Neural crest cell (in vitro differentiated cells): ENCODE measurements around the gene CYFIP1. TPM values are rescaled to one million over a fixed set of nuclear protein-coding genes. Genes with fewer than 3 reads are reported as not detected.

ENCODE experiments used
- DNase-seq: peaks from one replicate; pipeline ENCODE4 v3.0.0; 2021; ENCODE audit warnings: low read depth, mixed read lengths, low spot score
- H3K27ac Mint-ChIP-seq: one replicate; pipeline ENCODE4 v1.8.0; 2021; ENCODE audit warnings: mild to moderate bottlenecking, mixed read lengths; ENCODE audit not compliant: unreplicated experiment
- H3K27me3 Mint-ChIP-seq: 2 replicates; pipeline ENCODE4 v1.8.0; 2021; ENCODE audit warnings: low read depth, mild to moderate bottlenecking, mixed read lengths
- H3K36me3 Mint-ChIP-seq: 2 replicates; pipeline ENCODE4 v1.8.0; 2021; ENCODE audit warnings: low read depth, mild to moderate bottlenecking, mixed read lengths
- H3K4me1 Mint-ChIP-seq: 2 replicates; pipeline ENCODE4 v1.8.0; 2021; ENCODE audit warnings: mixed read lengths
- H3K4me3 Mint-ChIP-seq: one replicate; pipeline ENCODE4 v1.8.0; 2021; ENCODE audit warnings: mild to moderate bottlenecking, mixed read lengths
- H3K9me3 Mint-ChIP-seq: 2 replicates; pipeline ENCODE4 v1.8.0; 2021; ENCODE audit warnings: mixed read lengths
- CTCF ChIP-seq: fragments of 200-600 bp; sonication (generic); conservative IDR thresholded peaks from 2 replicates; pipeline ENCODE4 v1.5.0; 2021; ENCODE audit warnings: antibody characterized with exemption, mild to moderate bottlenecking
- total RNA-seq: library from RNA; stranded (reverse); gene quantifications from 2 replicates; pipeline ENCODE4 v1.2.1, GENCODE V29; 2021

Gene CYFIP1
- total RNA-seq, 1 donor from 2014 or later, result 116 TPM

- no peaks in the 10 kb centered on the region for H3K4me1 Mint-ChIP-seq
- TF ChIP-seq CTCF, result no peak
- H3K27me3 Mint-ChIP-seq, result no peaks in the 10 kb centered on the region
- DNase-seq, result no peak
- no peak overlapping the region for H3K27ac Mint-ChIP-seq
- no peaks in the 10 kb centered on the region for H3K9me3 Mint-ChIP-seq
- H3K4me3 Mint-ChIP-seq, result no peak overlapping the region
- peaks cover 2% of the 10 kb centered on the region for H3K36me3 Mint-ChIP-seq
Observed at GRCh38 chr15:22941179-22941578, 39.0 kb downstream of the CYFIP1 start.

GRCh38 chr15:22939652-22940061 is 40.5 kb downstream of the CYFIP1 start:
- H3K9me3 Mint-ChIP-seq, result no peaks in the 10 kb centered on the region
- H3K27me3 Mint-ChIP-seq, result no peaks in the 10 kb centered on the region
- TF ChIP-seq CTCF, result no peak
- no peaks in the 10 kb centered on the region for H3K4me1 Mint-ChIP-seq
- H3K27ac Mint-ChIP-seq, result no peak overlapping the region
- no peak for DNase-seq
- no peak overlapping the region for H3K4me3 Mint-ChIP-seq
- H3K36me3 Mint-ChIP-seq, result peaks cover 11% of the 10 kb centered on the region

GRCh38 chr15:22939051-22939450 is 41.1 kb downstream of the CYFIP1 start:
- H3K36me3 Mint-ChIP-seq, result peaks cover 11% of the 10 kb centered on the region

GRCh38 chr15:22936577-22937472 is 43.3 kb downstream of the CYFIP1 start:
- Mint-ChIP-seq H3K27me3 (no peaks in the 10 kb centered on the region), H3K27ac (no peak overlapping the region), H3K36me3 (peaks cover 11% of the 10 kb centered on the region), H3K4me1 (no peaks in the 10 kb centered on the region), H3K4me3 (no peak overlapping the region), H3K9me3 (no peaks in the 10 kb centered on the region)
- no peak for TF ChIP-seq CTCF
- no peak for DNase-seq

More at GRCh38 chr15:22939051-22939450, 41.1 kb downstream of the CYFIP1 start:
- no peaks in the 10 kb centered on the region for H3K27me3 Mint-ChIP-seq
- H3K4me1 Mint-ChIP-seq, result no peaks in the 10 kb centered on the region
- no peak for DNase-seq
- TF ChIP-seq CTCF, result no peak
- no peak overlapping the region for H3K27ac Mint-ChIP-seq
- H3K4me3 Mint-ChIP-seq, result no peak overlapping the region
- H3K9me3 Mint-ChIP-seq, result no peaks in the 10 kb centered on the region

- Mint-ChIP-seq H3K4me1 (no peaks in the 10 kb centered on the region), H3K4me3 (no peak overlapping the region), H3K36me3 (peaks cover 11% of the 10 kb centered on the region), H3K27me3 (no peaks in the 10 kb centered on the region), H3K27ac (no peak overlapping the region), H3K9me3 (no peaks in the 10 kb centered on the region)
- no peak for TF ChIP-seq CTCF
- DNase-seq, result no peak
Observed at GRCh38 chr15:22933641-22934061, 46.5 kb downstream of the CYFIP1 start.
